Amygdala (tissue), 56 donors: Measurements from ENCODE around the gene RMI2.

Experiments used
- DNase-seq, 56 donors: peaks; one replicate each; lab custom pipeline; 2025; lab: John Stamatoyannopoulos, UW

RMI2 gene

DNA sequence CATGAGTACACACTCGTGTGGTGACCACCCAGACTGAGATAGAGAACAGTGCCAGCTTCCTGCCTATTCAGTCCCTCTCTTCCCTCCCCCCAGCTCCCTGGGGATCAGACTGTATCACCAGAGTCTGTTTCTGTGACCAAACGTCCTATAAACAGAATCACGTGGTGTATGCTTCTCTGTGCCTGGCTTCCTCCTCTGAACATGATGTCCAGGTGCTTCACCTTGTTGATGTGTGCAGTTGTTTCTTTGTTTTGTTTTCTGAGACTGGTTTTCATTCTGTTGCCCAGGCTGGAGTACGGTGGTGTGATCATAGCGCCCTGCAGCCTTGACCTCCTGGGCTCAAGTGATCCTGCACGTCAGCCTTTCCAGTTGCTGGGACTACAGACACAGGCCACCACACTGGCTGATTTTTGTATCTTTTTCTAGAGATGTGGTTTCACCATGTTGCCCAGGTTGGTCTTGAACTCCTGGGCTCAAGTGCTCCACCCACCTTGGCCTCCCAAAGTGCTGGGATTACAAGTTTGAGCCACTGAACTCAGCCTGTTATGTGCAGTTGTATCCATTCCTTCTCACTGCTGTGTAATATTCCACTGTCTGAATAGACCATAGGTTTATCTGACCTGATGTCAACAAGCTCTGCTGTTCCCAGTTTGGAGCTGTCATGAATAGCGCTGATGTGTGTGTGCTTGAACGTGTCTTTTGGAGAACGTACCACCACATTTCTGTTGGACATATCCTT lies 35.2 kb upstream of the RMI2 start:
- no peak for DNase-seq

DNA sequence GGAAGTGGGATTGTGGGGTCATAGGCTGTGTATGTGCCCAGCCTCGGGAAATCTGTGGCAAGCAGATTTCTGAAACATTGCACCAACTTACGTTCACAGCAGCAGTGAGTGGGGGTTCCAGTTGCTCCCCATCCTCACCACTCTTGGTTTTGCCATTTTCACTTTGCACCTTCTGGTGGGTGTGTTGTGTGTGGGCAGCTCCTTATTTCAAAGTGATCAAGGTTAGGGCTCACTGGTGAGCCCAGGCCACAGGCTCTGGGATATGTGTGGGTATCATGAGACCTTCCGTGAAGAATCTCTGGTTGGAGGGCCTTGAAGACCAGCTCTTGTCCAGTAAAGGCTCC lies 34.7 kb upstream of the RMI2 start:
- DNase-seq: no peak

DNA sequence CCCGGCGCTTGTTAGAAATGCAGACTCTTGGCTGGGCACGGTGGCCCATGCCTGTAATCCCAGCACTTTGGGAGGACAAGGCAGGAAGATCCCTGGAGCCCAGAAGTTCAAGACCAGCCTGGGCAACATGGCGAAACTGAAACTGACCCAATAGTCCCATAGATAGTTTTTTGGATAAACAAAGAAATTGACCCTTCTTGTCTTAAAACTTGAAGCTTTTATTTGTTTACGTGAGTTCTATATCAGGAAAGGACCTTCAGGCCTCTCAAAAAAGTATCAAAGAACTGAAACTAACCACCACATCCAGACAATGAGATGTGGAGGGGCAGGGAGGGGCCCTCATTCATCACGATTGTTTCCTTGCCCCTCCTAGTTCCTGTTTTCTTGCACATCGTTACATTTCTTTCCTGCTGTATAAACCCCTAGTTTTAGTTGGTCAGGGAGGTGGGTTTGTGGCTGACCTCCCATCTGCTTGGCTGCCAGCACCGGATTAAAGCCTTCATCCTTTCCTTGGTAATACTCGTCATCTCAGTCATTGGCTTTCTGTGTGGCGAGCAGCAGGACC lies 34.2 kb upstream of the RMI2 start:
- no peak for DNase-seq

DNA sequence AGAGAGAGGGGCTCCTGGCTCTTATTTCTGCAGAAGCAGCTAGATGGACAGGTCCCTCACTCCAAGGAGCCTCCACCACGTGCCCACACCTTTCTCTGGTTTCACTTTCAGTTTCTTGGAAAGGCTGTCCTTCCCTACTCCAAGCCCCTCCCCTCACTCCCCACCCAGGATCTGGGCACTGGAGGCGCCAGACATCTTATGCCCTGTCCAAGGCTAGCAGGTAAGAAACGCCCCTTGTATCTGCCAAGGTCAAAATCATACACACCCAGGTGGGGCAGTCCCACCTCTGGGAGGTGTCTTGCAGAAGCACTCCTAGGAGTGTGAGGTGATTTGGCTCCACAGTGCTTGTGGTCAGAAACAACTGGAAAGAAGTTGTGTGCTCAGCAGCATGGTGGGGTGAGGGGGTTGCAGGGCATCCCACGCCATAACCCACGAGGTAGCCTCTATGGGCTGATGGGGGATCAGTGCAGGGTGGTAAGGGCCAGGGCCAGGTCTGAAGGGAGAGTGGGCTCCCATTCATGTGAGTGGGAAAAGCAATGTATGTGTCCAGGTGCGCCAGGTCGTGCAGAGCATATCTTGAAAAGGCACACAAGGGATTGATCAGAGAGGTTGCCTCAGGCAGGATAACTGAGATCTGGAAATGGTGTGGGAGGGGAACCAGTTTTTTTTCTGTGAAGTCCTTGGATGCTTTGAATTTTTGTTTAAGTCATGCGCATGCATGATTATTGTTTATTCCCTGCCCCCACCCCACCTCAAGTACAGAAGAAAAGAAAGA lies 32.4 kb upstream of the RMI2 start:
- DNase-seq: no peak

DNA sequence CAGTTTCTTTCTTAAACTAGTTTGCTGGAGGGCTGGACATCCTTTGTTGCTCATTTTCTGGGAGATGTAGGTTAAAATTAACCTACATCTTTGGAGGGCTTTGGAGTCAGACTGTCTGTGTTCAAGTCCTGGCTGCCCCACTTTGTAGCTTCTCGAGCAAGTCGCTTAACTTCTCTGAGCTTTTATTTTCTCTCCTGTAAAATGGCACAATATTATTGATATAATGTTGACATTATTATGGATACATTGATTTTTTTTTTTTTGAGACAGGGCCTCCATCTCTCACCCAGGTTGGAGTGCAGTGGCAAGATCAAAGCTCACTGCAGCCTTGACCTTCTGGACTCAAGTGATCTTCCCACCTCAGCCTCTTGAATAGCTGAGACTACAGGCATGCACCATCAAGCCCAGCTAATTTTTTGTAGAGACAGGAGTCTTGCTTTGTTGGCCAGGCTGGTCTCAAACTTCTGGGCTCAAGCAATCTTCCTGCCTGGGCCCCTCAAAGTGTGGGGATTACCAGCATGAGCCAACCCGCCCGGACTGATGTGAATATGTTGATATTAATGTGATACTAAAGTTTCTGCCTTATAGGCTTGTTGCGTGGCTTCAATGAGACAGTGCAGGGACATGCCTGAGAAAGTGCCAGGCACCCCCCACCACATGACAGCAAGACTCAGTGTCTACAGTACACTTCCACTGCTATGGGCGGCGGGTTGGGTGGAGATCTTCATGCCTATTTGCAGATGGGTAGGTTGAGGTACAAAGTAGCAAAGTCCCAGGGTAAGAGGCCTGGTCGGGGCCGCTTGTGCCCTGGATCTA lies 31.6 kb upstream of the RMI2 start:
- no peak for DNase-seq

DNA sequence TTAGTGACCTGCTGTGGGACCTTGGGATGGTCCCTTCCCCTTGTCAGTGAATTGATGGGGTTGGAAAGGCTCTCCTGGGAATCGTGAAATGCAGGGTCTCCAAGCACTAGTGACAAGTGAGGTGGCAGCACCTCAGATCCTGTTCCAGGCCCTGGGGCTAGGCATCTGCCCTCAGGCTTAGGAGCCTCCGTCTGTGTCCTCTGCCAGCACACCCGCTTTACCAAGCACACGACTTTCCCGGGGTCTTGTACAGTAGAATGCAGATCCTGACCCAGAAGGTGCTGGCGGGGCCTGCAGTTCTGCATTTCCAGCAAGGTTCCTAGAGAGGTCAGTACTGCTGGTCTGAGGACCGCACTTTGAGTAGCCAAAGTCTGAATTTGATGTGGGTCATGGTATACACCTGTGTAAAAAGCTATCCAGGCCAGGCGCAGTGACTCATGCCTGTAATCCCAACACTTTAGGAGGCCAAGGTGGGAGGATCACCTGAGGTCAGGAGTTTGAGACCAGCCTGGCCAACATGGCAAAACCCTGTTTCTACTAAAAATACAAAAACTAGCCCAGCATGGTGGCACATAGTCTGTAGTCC lies 30.9 kb upstream of the RMI2 start:
- no peak for DNase-seq

DNA sequence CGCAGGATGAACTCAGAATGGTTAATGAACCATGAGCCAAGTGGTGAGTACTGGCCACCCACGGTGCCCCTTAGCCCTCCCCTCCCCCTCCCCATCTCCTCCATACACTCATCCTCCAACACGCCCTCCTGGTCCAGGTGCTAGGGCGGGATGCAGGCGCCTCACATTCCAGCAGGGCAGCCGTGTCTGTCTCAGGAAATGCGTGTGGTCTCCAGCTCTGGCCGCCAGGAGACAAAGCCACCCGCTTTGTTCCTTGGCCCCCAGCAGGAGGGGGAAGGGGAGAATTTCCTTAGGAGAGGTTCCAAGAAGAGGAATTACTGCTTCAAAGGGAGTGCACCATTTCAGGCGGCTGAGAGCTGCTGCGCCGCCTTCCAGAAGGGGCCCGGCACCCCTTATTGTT lies 29.7 kb upstream of the RMI2 start:
- no peak for DNase-seq

DNA sequence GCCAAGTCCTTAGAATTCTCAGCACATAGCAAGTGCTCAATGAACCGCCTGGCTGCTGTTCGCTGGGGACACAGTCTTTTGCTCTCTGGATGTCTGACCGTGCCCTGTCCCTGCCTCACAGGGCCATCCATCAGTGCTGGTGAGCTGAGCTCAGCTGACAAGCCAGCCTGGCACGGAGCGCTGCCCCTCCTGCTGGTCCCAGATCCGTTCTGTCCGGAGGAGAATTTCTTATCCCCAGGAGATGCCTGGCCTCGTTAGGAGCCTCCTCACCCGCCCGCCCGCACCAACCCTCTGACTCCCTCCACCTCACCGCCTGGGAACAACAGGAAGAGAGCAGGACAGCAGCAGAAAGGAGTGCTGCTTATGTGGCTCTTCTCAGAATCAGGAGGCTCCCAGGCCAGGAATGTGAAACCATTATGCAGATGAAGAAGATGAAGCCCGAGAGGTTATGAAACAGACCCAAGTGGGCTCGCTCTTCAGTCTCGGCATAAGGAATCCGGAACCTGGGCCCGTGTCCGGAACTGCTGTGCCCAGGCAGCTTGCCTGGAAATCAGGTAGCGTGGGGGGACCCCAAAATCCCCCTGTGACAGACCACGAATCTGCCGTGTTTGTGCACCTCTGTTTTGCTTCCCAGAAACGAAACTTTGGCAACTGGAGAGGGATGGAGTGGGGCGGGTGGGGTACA lies 28.8 kb upstream of the RMI2 start:
- DNase-seq: no peak

DNA sequence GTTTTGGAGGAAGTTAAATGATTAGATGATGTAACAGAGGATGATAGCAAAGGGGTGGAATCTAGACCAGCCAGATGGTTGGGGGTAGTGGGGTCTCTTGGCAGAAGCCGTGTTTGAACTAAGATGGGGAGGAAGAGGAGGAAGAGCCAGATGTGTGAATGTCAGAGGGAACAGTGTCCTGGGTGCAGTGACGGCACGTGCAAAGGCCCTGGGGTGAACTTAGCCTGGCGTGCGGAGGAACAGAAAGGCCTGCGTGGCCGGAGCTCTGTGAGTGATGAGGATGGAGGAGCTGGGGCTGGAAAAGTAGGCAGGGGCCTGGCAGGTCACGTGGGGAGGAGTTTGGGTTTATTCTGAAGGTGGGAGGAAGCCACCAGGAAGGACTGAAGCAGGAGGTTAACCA lies 26.4 kb upstream of the RMI2 start:
- DNase-seq: no peak

DNA sequence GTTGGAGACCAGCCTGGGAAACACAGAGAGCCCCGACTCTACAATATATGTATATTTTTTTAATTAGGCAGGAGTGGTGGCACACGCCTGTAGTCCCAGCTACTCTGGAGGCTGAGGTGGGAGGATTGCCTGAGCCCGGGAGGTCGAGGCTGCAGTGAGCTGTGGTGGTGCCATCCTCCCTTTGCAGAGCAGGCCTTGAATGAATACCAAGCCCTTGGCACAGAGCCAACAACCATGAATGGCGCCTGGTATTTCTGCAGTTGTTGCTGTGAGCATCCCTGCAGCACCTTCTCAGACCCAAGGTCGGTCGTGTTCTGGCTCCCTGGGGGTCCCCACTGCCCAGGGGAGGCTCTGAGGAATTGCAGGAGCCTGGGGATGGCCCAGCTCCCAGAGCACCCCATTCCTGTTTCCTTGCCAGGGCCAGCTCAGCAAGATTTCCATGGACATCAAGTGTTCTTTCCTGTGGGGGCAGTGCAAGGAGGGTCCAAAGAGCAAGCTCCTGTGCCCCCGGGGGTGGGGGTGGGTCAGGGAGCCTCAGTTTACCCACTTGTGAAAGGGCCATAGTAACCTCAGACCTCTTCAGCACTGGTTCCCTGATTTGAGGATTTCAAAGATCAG lies 25.6 kb upstream of the RMI2 start:
- peak in 3 of 56 donors; percentile 5 to 39 (median 8) for DNase-seq

DNA sequence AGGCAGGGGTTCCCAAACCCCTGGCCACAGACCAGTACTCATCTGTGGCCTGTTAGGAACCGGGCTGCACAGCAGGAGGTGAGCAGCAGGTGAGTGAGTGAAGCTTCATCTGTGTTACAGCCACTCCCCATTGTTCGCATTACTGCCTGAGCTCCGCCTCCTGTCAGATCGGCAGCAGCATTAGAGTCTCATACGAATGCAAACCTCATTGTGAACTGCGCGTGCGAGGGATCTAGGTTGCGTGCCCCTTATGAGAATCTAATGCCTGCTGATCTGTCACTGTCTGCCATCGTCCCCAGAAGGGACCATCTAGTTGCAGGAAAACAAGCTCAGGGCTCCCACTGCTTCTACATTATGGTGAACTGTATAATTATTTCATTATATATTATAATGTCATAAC lies 25.1 kb upstream of the RMI2 start:
- DNase-seq: no peak

DNA sequence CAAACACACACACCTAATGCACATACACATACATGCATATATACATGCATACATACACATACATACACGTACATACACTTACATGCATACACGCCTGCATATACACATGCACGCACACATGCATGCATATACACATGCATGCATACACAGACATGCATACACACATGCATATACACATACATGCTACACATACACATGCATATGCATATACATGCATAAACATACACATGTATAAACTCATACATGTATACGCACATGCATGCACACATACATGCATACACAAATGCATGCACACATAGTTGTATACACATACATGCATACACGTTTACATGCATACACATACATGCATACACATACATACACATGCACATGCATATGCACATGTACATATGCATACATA lies 23.6 kb upstream of the RMI2 start:
- DNase-seq: no peak

DNA sequence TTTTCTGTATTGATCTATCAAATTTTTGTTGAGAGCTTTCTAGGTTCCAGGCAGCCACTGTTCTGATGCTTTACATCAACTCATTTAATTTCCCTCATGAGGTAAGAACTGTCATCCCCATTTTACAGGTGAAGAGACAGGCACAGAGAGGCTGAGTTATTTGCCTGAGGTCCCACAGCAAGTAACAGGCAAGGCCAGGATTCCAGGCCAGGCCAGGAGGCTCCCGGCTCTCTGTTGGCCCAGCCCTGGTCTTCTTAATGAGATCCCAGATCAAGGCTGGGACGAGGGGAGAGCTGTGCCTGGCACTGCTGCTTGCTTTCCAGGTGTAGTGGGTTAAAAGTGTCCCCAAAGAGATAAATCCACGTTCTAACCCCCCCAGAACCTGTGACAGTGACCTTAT lies 22.4 kb upstream of the RMI2 start:
- DNase-seq: no peak

DNA sequence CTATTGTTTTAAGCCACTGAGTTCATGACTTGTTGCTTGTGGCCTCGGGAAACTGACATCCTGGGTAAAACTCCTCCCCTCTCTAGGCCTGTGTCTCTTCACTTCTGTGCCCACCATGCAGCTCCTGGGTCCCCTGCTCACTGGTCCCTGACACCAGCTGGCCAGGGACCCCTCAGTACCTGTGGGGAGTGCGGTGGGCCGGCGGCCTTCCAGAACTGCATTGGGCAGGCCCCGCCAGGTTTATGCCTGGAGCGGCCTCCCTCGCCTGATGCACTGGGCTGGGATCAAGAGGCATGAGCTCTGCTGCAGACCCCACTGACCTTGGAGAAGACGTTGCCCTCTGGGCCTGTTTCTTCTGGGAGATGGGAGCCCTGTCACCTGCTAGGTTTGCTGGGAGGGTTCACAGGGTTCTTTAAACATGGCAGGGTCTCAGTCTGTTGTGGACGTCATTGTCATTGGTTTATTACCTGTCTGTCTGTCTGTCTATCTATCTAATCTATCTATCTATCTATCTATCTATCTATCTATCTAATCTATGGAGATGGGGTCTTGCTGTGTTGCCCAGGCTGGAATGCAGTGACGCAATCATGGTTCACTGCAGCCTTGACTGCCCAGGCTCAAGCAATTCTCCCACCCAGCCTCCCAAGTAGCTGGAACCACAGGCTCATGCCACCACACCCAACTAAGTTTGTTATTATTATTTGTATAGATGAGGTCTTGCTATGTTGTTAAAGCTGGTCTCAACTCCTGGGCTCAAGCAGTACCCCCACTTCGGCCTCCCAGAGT lies 21.5 kb upstream of the RMI2 start:
- DNase-seq: no peak

DNA sequence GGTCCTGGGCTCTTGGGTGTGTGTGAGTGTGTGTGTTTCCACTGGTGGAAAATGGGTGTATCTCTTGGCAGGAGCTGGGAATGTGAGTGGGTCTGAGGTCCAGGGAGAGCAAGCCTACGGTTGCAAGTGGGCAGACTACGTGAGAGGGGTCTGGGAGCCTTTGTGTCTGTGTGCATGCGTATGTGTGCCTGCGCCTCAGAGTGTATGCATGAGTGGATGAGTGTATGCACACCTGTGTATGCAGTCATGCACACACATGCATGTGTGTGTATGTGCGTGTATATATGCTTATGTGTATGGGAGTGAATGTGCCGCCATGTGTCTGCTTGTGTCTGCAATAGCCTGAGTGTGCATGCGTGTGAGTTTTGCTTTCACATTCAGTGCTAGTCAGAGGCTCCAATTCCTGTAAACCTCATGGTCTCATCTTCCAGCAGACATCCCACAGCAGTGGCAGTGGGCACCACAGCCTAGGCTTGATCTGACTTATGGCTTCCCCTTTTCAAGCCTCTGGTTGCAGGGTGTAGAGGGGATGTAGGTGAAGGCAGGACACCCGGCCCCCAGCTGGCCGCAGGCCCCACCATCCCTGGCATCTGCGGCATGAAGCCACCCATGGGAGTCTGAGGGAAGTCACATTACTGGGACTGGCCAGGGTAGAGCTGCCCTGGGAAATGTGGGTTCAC lies 19.7 kb upstream of the RMI2 start:
- DNase-seq: no peak

DNA sequence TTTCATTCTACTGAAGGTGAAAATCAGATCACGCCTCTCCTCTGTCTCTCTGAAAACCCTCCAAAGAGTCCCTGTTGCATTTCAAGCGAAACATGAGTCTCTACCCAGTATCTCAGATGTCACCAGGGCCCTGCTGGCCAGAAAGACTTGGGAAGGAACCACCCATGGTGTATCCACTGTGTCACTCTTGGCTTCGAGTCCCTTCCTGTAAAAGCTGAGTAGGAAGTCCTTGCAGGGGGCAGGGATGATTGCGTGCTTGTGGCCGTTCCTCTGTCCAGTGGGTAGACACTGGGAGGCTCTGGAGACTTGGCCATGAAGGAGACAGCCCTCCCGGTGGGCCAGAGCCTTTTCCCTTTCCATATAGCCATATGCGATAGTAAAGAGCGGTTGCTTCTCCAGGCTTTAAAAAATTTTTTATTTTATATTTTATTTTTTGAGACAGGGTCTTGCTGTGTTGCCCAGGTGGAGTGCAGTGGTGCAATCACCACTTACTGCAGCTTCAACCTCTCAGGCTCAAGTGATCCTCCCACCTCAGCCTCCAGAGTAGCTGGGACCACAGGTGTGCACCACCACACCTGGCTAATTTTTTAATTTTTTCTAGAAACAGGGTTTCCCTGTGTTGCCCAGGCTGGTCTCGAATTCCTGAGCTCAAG lies 19.0 kb upstream of the RMI2 start:
- DNase-seq: no peak

DNA sequence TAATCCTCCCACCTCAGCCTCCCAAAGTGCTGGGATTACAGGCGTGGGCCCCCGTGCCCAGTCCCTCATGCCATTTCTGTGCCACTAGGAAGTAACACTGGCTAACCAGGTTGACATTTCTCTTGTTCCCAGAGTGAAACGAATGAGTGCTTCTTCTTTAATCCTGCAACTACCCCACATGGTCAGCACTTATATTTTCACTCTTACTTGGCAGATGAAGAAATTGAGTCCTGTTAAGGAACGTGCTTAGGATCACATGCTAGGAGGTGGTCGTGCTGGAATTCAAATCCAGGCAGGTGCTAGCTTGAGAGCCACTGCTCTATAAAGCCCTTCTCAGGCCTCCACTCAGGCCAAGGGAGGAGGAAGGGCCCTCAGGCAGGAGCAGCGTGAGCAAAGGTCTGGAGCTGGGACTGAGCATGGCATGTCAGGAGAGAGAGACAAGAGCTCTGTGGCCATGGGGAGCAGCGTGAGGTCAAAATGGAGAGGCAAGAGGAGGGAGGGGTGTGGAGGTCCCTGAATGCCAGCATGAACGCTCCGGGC lies 18.5 kb upstream of the RMI2 start:
- no peak for DNase-seq
